NCI-H1417 (cell line): ENCODE measurements around the gene AKAP1.
A peak's percentile ranks its signal among the peaks of the same experiment; 100 is the strongest.

Experiments
- DNase-seq, 3 experiments: peaks; one replicate each; lab custom pipeline; 2025; lab: John Stamatoyannopoulos, UW

The AKAP1 gene

GRCh38 chr17:57130708-57131461 is 45.8 kb downstream of the AKAP1 start:
- peak; percentile 73 to 93 (median 90) for DNase-seq

GRCh38 chr17:57132663-57133062 is 47.6 kb downstream of the AKAP1 start:
- DNase-seq: peak in 2 of 3 experiments; percentile 12 to 61

- peak in 2 of 3 experiments; percentile 17 to 67 for DNase-seq
Measured at GRCh38 chr17:57133486-57133885, 48.4 kb downstream of the AKAP1 start.

- DNase-seq: peak in 1 of 3 experiments; percentile 96
Measured at GRCh38 chr17:57135026-57135788, 50.2 kb downstream of the AKAP1 start.

GRCh38 chr17:57135789-57136291 is 50.8 kb downstream of the AKAP1 start:
- peak; percentile 54 to 98 (median 96) for DNase-seq

GRCh38 chr17:57136355-57136754 is 51.3 kb downstream of the AKAP1 start:
- DNase-seq: peak in 1 of 3 experiments; percentile 74

- no peak for DNase-seq
Measured at GRCh38 chr17:57138030-57138911, 53.2 kb downstream of the AKAP1 start.

GRCh38 chr17:57138956-57139576 is 54.0 kb downstream of the AKAP1 start:
- DNase-seq: no peak

GRCh38 chr17:57140316-57140715 is 55.3 kb downstream of the AKAP1 start:
- peak in 1 of 3 experiments; percentile 32 for DNase-seq

GRCh38 chr17:57142925-57143324 is 57.9 kb downstream of the AKAP1 start:
- no peak for DNase-seq

- DNase-seq: no peak
Measured at GRCh38 chr17:57143361-57143760, 58.3 kb downstream of the AKAP1 start.

GRCh38 chr17:57143919-57144318 is 58.9 kb downstream of the AKAP1 start:
- no peak for DNase-seq

GRCh38 chr17:57144567-57144966 is 59.5 kb downstream of the AKAP1 start:
- no peak for DNase-seq

- DNase-seq: no peak
Measured at GRCh38 chr17:57145347-57145746, 60.3 kb downstream of the AKAP1 start.

GRCh38 chr17:57146273-57146672 is 61.2 kb downstream of the AKAP1 start:
- no peak for DNase-seq

- no peak for DNase-seq
Measured at GRCh38 chr17:57151798-57152197, 66.8 kb downstream of the AKAP1 start.

GRCh38 chr17:57152967-57153528 is 68.0 kb downstream of the AKAP1 start:
- DNase-seq: no peak

- no peak for DNase-seq
Measured at GRCh38 chr17:57154921-57155320, 69.9 kb downstream of the AKAP1 start.

- no peak for DNase-seq
Measured at GRCh38 chr17:57158325-57158724, 73.3 kb downstream of the AKAP1 start.

GRCh38 chr17:57158795-57159194 is 73.7 kb downstream of the AKAP1 start:
- DNase-seq: no peak

GRCh38 chr17:57160624-57161023 is 75.6 kb downstream of the AKAP1 start:
- DNase-seq: no peak
